ENCODE results near the gene TMEM181.

The TMEM181 gene

GRCh38 chr6:158635427-158636073 is 75.7 kb downstream of the TMEM181 start:
- Mint-ChIP-seq H3K4me3 (no peak overlapping the region), H3K27me3 (no peaks in the 10 kb centered on the region), H3K27ac (peak overlapping the region; percentile 69), H3K4me1 (peaks cover 52% of the 10 kb centered on the region), H3K36me3 (ENCODE audit: low read depth) (peaks cover 60% of the 10 kb centered on the region), H3K9me3 (no peaks in the 10 kb centered on the region)
- DNase-seq (no peak), ATAC-seq (no peak)

GRCh38 chr6:158636778-158637177 is 76.9 kb downstream of the TMEM181 start:
- H3K4me3 Mint-ChIP-seq, result no peak overlapping the region
- H3K9me3 Mint-ChIP-seq, result no peaks in the 10 kb centered on the region
- ATAC-seq (no peak), DNase-seq (no peak)
- peaks cover 60% of the 10 kb centered on the region for H3K4me1 Mint-ChIP-seq
- peaks cover 59% of the 10 kb centered on the region for H3K36me3 Mint-ChIP-seq (ENCODE audit: low read depth)
- peak overlapping the region; percentile 20 for H3K27ac Mint-ChIP-seq
- no peaks in the 10 kb centered on the region for H3K27me3 Mint-ChIP-seq

GRCh38 chr6:158638324-158638854 is 78.5 kb downstream of the TMEM181 start:
- peaks cover 65% of the 10 kb centered on the region for H3K36me3 Mint-ChIP-seq (ENCODE audit: low read depth)
- H3K4me1 Mint-ChIP-seq, result peaks cover 71% of the 10 kb centered on the region
- ATAC-seq (no peak), DNase-seq (no peak)
- no peak overlapping the region for H3K27ac Mint-ChIP-seq
- H3K4me3 Mint-ChIP-seq, result no peak overlapping the region
- H3K27me3 Mint-ChIP-seq, result no peaks in the 10 kb centered on the region
- H3K9me3 Mint-ChIP-seq, result no peaks in the 10 kb centered on the region

- Mint-ChIP-seq H3K4me1 (peaks cover 75% of the 10 kb centered on the region), H3K36me3 (ENCODE audit: low read depth) (peaks cover 68% of the 10 kb centered on the region), H3K27me3 (no peaks in the 10 kb centered on the region), H3K27ac (peak overlapping the region; percentile 63), H3K9me3 (no peaks in the 10 kb centered on the region), H3K4me3 (no peak overlapping the region)
- ATAC-seq (no peak), DNase-seq (no peak)
Observed at GRCh38 chr6:158639056-158639455, 79.2 kb downstream of the TMEM181 start.

- ATAC-seq (no peak), DNase-seq (no peak)
- H3K27me3 Mint-ChIP-seq, result peaks cover 2% of the 10 kb centered on the region
- H3K36me3 Mint-ChIP-seq (ENCODE audit: low read depth), result peaks cover 58% of the 10 kb centered on the region
- peak overlapping the region; percentile 71 for H3K27ac Mint-ChIP-seq
- H3K4me1 Mint-ChIP-seq, result peaks cover 76% of the 10 kb centered on the region
- peak overlapping the region; percentile 51 for H3K4me3 Mint-ChIP-seq
- H3K9me3 Mint-ChIP-seq, result no peaks in the 10 kb centered on the region
Observed at GRCh38 chr6:158640519-158640918, 80.6 kb downstream of the TMEM181 start.

- Mint-ChIP-seq H3K4me3 (peak overlapping the region; percentile 99), H3K4me1 (peaks cover 79% of the 10 kb centered on the region), H3K36me3 (ENCODE audit: low read depth) (peaks cover 43% of the 10 kb centered on the region), H3K9me3 (no peaks in the 10 kb centered on the region), H3K27me3 (peaks cover 2% of the 10 kb centered on the region), H3K27ac (peak overlapping the region; percentile 98)
- no peak for DNase-seq
- ATAC-seq, result no peak
Observed at GRCh38 chr6:158642097-158642601, 82.3 kb downstream of the TMEM181 start.

- H3K4me3 Mint-ChIP-seq, result peak overlapping the region; percentile 99
- H3K9me3 Mint-ChIP-seq, result peaks cover 4% of the 10 kb centered on the region
- DNase-seq (no peak), ATAC-seq (no peak)
- peaks cover 39% of the 10 kb centered on the region for H3K36me3 Mint-ChIP-seq (ENCODE audit: low read depth)
- peaks cover 85% of the 10 kb centered on the region for H3K4me1 Mint-ChIP-seq
- peaks cover 2% of the 10 kb centered on the region for H3K27me3 Mint-ChIP-seq
- peak overlapping the region; percentile 98 for H3K27ac Mint-ChIP-seq
Observed at GRCh38 chr6:158643836-158644230, 83.9 kb downstream of the TMEM181 start.

GRCh38 chr6:158644231-158645063 is 84.6 kb downstream of the TMEM181 start, which contains the start of gene DYNLT1:
TSS of gene DYNLT1 (minus strand) at chr6:158644743. CDS start at chr6:158644708, 35 bp downstream.
- ATAC-seq (peak; percentile 35), DNase-seq (peak; percentile 97)
- H3K36me3 Mint-ChIP-seq (ENCODE audit: low read depth), result peaks cover 38% of the 10 kb centered on the region
- H3K4me3 Mint-ChIP-seq, result peak within 1 kb of the TSS; percentile 99
- peaks cover 2% of the 10 kb centered on the region for H3K27me3 Mint-ChIP-seq
- peaks cover 4% of the 10 kb centered on the region for H3K9me3 Mint-ChIP-seq
- H3K27ac Mint-ChIP-seq, result peak within 1 kb of the TSS; percentile 98
- peaks cover 85% of the 10 kb centered on the region for H3K4me1 Mint-ChIP-seq

GRCh38 chr6:158645064-158646022 is 85.5 kb downstream of the TMEM181 start:
- Mint-ChIP-seq H3K4me3 (peak overlapping the region; percentile 99), H3K4me1 (peaks cover 83% of the 10 kb centered on the region), H3K9me3 (peaks cover 4% of the 10 kb centered on the region), H3K27ac (peak overlapping the region; percentile 83), H3K36me3 (ENCODE audit: low read depth) (peaks cover 36% of the 10 kb centered on the region), H3K27me3 (peaks cover 4% of the 10 kb centered on the region)
- peak; percentile 5 for ATAC-seq
- peak; percentile 4 for DNase-seq

GRCh38 chr6:158646023-158646910 is 86.4 kb downstream of the TMEM181 start:
- ATAC-seq, result no peak
- Mint-ChIP-seq H3K9me3 (peaks cover 4% of the 10 kb centered on the region), H3K4me1 (peaks cover 79% of the 10 kb centered on the region), H3K36me3 (ENCODE audit: low read depth) (peaks cover 35% of the 10 kb centered on the region), H3K27ac (peak overlapping the region; percentile 83), H3K27me3 (peaks cover 4% of the 10 kb centered on the region), H3K4me3 (peak overlapping the region; percentile 99)
- no peak for DNase-seq

GRCh38 chr6:158647501-158647900 is 87.6 kb downstream of the TMEM181 start:
- Mint-ChIP-seq H3K27me3 (peaks cover 4% of the 10 kb centered on the region), H3K4me3 (no peak overlapping the region), H3K36me3 (ENCODE audit: low read depth) (peaks cover 36% of the 10 kb centered on the region), H3K27ac (peak overlapping the region; percentile 47), H3K4me1 (peaks cover 75% of the 10 kb centered on the region), H3K9me3 (peaks cover 4% of the 10 kb centered on the region)
- ATAC-seq, result no peak
- DNase-seq, result no peak

- Mint-ChIP-seq H3K4me1 (peaks cover 78% of the 10 kb centered on the region), H3K36me3 (ENCODE audit: low read depth) (peaks cover 39% of the 10 kb centered on the region), H3K4me3 (peak overlapping the region; percentile 86), H3K9me3 (peaks cover 4% of the 10 kb centered on the region), H3K27me3 (peaks cover 8% of the 10 kb centered on the region), H3K27ac (peak overlapping the region; percentile 98)
- peak; percentile 34 for DNase-seq
- peak; percentile 21 for ATAC-seq
Observed at GRCh38 chr6:158648682-158649131, 88.8 kb downstream of the TMEM181 start.
